Brain microvascular endothelial cell (primary cell): ENCODE results near the gene SLC25A29.

Experiments used
- DNase-seq: peaks from one replicate; pipeline ENCODE4 v3.0.0-alpha.2; 2020
- H3K27ac ChIP-seq: fragments of 250-450 bp; sonication (Bioruptor Pico); 2 replicates; pipeline ENCODE4 v1.5.1; 2020; ENCODE audit warnings: mild to moderate bottlenecking, moderate library complexity
- H3K27me3 ChIP-seq: fragments of 250-450 bp; sonication (Bioruptor Pico); replicated peaks from 2 replicates; pipeline ENCODE4 v1.5.1; 2020; ENCODE audit warnings: mild to moderate bottlenecking
- H3K36me3 ChIP-seq: fragments of 250-450 bp; sonication (Bioruptor Pico); replicated peaks from 2 replicates; pipeline ENCODE4 v1.5.1; 2020; ENCODE audit warnings: mild to moderate bottlenecking
- H3K4me3 ChIP-seq: 2 replicates; pipeline ENCODE4 v1.5.1; 2011; ENCODE audit warnings: low read depth, mild to moderate bottlenecking, control low read depth, low read length, moderate library complexity
- in situ Hi-C: cut with HindIII; loops from 2 replicates; pipeline ENCODE4 v1.10.0; 2017; ENCODE audit warnings: low sequenced_read_pairs, low pct_ligation_motif_present
- TF ChIP-seq, protein P1 (sequence below): IDR thresholded peaks from 2 replicates; pipeline ENCODE4 v1.5.1; 2011; ENCODE audit warnings: low read depth, mild to moderate bottlenecking, moderate library complexity, low read length, control low read depth, inconsistent platforms; ENCODE audit errors: missing control alignments

Gene SLC25A29

DNA sequence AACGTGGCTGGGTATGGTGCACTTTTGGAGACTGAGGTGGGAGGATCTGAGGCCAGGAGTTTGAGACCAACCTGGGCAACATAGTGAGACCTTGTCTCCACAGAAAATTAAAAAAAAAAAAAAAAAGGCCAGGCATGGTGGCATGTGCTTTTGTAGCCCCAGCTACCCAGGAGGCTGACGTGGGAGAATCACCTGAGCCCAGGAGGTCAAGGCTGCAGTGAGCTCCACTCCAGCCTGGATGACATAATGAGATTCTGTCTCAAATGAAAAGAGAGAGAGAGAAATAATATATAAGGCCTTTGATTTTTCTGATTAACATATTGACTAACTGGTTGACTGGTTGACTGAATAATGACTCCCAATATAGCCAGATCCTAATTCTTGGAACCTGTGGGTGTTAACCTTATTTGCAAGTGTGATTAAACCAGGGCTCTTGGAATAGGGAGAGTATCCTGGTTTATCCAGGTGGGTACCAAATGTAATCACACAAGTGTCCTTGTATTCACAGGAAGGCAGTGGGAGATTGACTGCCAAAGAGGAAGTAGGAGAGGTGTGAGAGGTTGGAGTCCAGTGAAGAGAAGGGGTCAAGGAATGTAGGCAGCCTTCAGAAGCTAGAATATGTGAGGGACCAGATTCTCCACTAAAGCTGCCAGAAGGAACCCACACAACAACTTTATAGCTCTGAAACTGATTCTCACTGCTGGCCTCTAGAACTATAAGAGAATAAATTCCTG lies 55.3 kb downstream of the SLC25A29 start:
- Histone ChIP-seq H3K4me3 (no peak overlapping the region), H3K27me3 (no peaks in the 10 kb centered on the region), H3K27ac (no peak overlapping the region), H3K36me3 (no peaks in the 10 kb centered on the region)
- in situ Hi-C loops: no loop called here
- TF ChIP-seq, protein P1, sequence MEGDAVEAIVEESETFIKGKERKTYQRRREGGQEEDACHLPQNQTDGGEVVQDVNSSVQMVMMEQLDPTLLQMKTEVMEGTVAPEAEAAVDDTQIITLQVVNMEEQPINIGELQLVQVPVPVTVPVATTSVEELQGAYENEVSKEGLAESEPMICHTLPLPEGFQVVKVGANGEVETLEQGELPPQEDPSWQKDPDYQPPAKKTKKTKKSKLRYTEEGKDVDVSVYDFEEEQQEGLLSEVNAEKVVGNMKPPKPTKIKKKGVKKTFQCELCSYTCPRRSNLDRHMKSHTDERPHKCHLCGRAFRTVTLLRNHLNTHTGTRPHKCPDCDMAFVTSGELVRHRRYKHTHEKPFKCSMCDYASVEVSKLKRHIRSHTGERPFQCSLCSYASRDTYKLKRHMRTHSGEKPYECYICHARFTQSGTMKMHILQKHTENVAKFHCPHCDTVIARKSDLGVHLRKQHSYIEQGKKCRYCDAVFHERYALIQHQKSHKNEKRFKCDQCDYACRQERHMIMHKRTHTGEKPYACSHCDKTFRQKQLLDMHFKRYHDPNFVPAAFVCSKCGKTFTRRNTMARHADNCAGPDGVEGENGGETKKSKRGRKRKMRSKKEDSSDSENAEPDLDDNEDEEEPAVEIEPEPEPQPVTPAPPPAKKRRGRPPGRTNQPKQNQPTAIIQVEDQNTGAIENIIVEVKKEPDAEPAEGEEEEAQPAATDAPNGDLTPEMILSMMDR: no peak
- no peak for DNase-seq

DNA sequence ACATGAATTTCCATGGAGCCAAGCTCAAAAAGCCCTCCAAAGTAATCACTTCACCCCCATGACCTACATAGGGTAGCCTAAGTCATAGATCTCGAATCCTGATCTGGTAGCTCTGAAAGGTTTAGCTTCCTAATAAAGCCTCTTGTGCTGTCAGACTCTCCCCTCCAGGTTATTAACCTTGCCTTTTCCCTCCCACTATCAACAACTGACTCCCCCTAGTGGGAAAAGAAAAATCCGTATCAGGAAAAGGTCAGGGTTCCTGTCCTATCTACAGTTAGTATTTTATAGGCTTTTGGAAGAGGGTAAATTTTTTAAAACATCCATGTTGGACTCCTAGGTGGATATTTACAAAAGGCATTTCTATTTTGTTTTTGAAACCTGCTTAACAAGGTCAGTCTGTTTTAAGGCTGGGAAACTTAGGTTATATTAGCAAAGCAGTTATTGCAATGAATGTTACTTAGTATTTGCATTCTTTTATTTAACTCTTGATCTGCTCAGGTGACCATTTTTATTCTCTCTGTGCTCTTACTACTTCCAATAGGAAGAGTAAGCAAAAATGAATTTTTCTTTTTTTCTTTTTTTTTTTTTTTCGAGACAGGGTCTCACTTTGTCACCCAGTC lies 59.3 kb downstream of the SLC25A29 start:
- H3K4me3 ChIP-seq: no peak overlapping the region
- TF ChIP-seq, protein P1: peak; percentile 71
- H3K27me3 ChIP-seq: no peaks in the 10 kb centered on the region
- DNase-seq: no peak
- H3K36me3 ChIP-seq: no peaks in the 10 kb centered on the region
- H3K27ac ChIP-seq: no peak overlapping the region
- in situ Hi-C loops: no loop called here

GRCh38 chr14:100243020-100243419 lies 63.2 kb downstream of the SLC25A29 start:
- no peak overlapping the region for H3K4me3 ChIP-seq
- H3K27ac ChIP-seq: no peak overlapping the region
- in situ Hi-C loops: no loop called here
- H3K27me3 ChIP-seq: no peaks in the 10 kb centered on the region
- no peak for DNase-seq
- TF ChIP-seq, protein P1: no peak
- H3K36me3 ChIP-seq: no peaks in the 10 kb centered on the region

- no peaks in the 10 kb centered on the region for H3K27me3 ChIP-seq
- peak overlapping the region; percentile 89 for H3K27ac ChIP-seq
- H3K4me3 ChIP-seq: peak overlapping the region; percentile 88
- in situ Hi-C loops: no loop called here
- TF ChIP-seq, protein P1: no peak
- no peaks in the 10 kb centered on the region for H3K36me3 ChIP-seq
- no peak for DNase-seq
Observed at GRCh38 chr14:100241279-100241678, 65.0 kb downstream of the SLC25A29 start.
